GM12878 (cell line): Measurements from ENCODE around the gene CHST15. TPM values are rescaled to one million over a fixed set of nuclear protein-coding genes. Genes with fewer than 3 reads are reported as not detected.

Source experiments
- ATAC-seq: fragments of 200-7000 bp; cut with Tn5 transposase; 3 replicates; pipeline ENCODE4 v1.9.1; 2020; ENCODE audit warnings: mild to moderate bottlenecking, moderate library complexity
- BruUV-seq: library from RNA; stranded (reverse); fragments of 400-500 nt; replicated peaks from 2 replicates; lab custom pipeline; 2021; lab: Mats Ljungman, UMichigan
- CTCF ChIA-PET: fragments of 300-600 bp; sonication (Branson Sonifier 250); formaldehyde crosslinking; extraction: SDS; loops from one replicate; lab custom pipeline; 2021; ENCODE audit warnings: inconsistent platforms; lab: Yijun Ruan, JAX
- POLR2A ChIA-PET: fragments of 350-600 bp; formaldehyde crosslinking; extraction: SDS; loops from one replicate; lab custom pipeline; 2021; ENCODE audit warnings: inconsistent platforms; lab: Charles Lee
- RAD21 ChIA-PET: fragments of 300-600 bp; sonication (Branson Sonifier 250); formaldehyde crosslinking; loops from one replicate; lab custom pipeline; 2023; ENCODE audit warnings: antibody characterized with exemption; ENCODE audit not compliant: unreplicated experiment; lab: Charles Lee
- SMC1A ChIA-PET: fragments of 300-600 bp; sonication (Branson Sonifier 250); formaldehyde crosslinking; loops from one replicate; lab custom pipeline; 2023; ENCODE audit not compliant: unreplicated experiment, uncharacterized antibody; lab: Charles Lee
- DNase-seq: peaks from one replicate; pipeline ENCODE4 v3.0.0-alpha.2; 2011; ENCODE audit warnings: low read depth, low spot score
- FAIRE-seq: peaks from 3 replicates; lab custom pipeline; 2011; peaks lifted over from hg19 to GRCh38; lab: Jason Lieb, UNC
- H2AFZ ChIP-seq: 2 replicates; pipeline ENCODE4 v1.6.0; 2011; ENCODE audit warnings: low read depth, low read length, control low read depth; ENCODE audit not compliant: control insufficient read depth
- H3K27ac ChIP-seq: 2 replicates; pipeline ENCODE4 v1.5.1; 2011; ENCODE audit warnings: control low read depth; ENCODE audit not compliant: control insufficient read depth, insufficient read depth
- H3K27me3 ChIP-seq, 2 experiments: replicated peaks in 1 of 2; 2 replicates each; pipeline versions ENCODE4 v1.6.0 to v1.6.1; 2011; ENCODE audit warnings: low read length in 1 of 2; ENCODE audit not compliant: control insufficient read depth in 2 of 2, insufficient read depth in 2 of 2
- H3K36me3 ChIP-seq, 2 experiments: 2 replicates each; pipeline ENCODE4 v1.5.1; 2011; ENCODE audit warnings: low read length in 1 of 2; ENCODE audit not compliant: control insufficient read depth in 2 of 2, insufficient read depth in 2 of 2
- H3K4me1 ChIP-seq: 2 replicates; pipeline ENCODE4 v1.6.1; 2011; ENCODE audit warnings: mild to moderate bottlenecking, low read length, moderate library complexity, mixed read lengths; ENCODE audit not compliant: control insufficient read depth, insufficient read depth
- H3K4me2 ChIP-seq: 2 replicates; pipeline ENCODE4 v1.6.0; 2011; ENCODE audit warnings: control low read depth; ENCODE audit not compliant: control insufficient read depth, insufficient read depth
- H3K4me3 ChIP-seq: fragments of 200-600 bp; sonication (generic); 2 replicates; pipeline ENCODE4 v1.5.1; 2016
- H3K79me2 ChIP-seq: 2 replicates; pipeline ENCODE4 v1.6.0; 2011; ENCODE audit warnings: low read length; ENCODE audit not compliant: control insufficient read depth, insufficient read depth
- H3K9ac ChIP-seq: 2 replicates; pipeline ENCODE4 v1.8.0; 2011; ENCODE audit warnings: low read length, control low read depth, mixed read lengths; ENCODE audit not compliant: control insufficient read depth, insufficient read depth
- H3K9me3 ChIP-seq: replicated peaks from 3 replicates; pipeline ENCODE4 v1.5.1; 2011; ENCODE audit warnings: mild to moderate bottlenecking, low read length; ENCODE audit not compliant: control insufficient read depth, insufficient read depth
- H4K20me1 ChIP-seq: 2 replicates; pipeline ENCODE4 v1.6.0; 2011; ENCODE audit not compliant: control insufficient read depth, insufficient read depth
- ATF7 ChIP-seq: fragments of 450-650 bp; IDR thresholded peaks from 2 replicates; pipeline ENCODE4 v1.6.1; 2016; ENCODE audit warnings: low read depth, mild to moderate bottlenecking
- BHLHE40 ChIP-seq, 2 experiments: fragments of 450-650 bp in 1 of 2; IDR thresholded peaks; 2 replicates each; pipeline ENCODE4 v1.6.1; 2011 to 2017; ENCODE audit warnings: low read depth in 2 of 2, borderline replicate concordance in 1 of 2, improper control_type of control experiment in 1 of 2, low read length in 1 of 2, mild to moderate bottlenecking in 1 of 2
- CBX5 ChIP-seq: sonication (generic); IDR thresholded peaks from 2 replicates; pipeline ENCODE4 v1.6.1; 2016; ENCODE audit warnings: low read depth, moderate library complexity, mild to moderate bottlenecking, inconsistent platforms
- CREM ChIP-seq: IDR thresholded peaks from 2 replicates; pipeline ENCODE4 v1.6.1; 2014; ENCODE audit warnings: antibody characterized with exemption, low read depth
- EP300 ChIP-seq, 2 experiments: fragments of 150-350 bp in 1 of 2; IDR thresholded peaks; 2 replicates each; pipeline ENCODE4 v1.6.1; 2011 to 2012; ENCODE audit warnings: low read depth in 2 of 2, low read length in 2 of 2, borderline replicate concordance in 1 of 2, improper control_type of control experiment in 1 of 2, inconsistent platforms in 1 of 2; ENCODE audit not compliant: control insufficient read depth in 1 of 2
- FOS ChIP-seq: IDR thresholded peaks from 3 replicates; pipeline ENCODE4 v1.6.1; 2011; ENCODE audit warnings: borderline replicate concordance; ENCODE audit not compliant: insufficient read length; ENCODE audit errors: extremely low read depth
- GABPA ChIP-seq: IDR thresholded peaks from 2 replicates; pipeline ENCODE4 v1.6.1; 2014; ENCODE audit warnings: antibody characterized with exemption, low read depth, mild to moderate bottlenecking, inconsistent platforms
- GATAD2B ChIP-seq: fragments of 450-650 bp; conservative IDR thresholded peaks from 2 replicates; pipeline ENCODE4 v1.6.1; 2017; ENCODE audit warnings: low read depth, mild to moderate bottlenecking, moderate library complexity
- KAT2A ChIP-seq: conservative IDR thresholded peaks from 2 replicates; pipeline ENCODE4 v1.6.1; 2011; ENCODE audit warnings: low read depth, low read length; ENCODE audit not compliant: control insufficient read depth
- LARP7 ChIP-seq: fragments of 450-650 bp; IDR thresholded peaks from 2 replicates; pipeline ENCODE4 v1.6.1; 2017; ENCODE audit warnings: mild to moderate bottlenecking
- NR2C2 ChIP-seq: IDR thresholded peaks from 2 replicates; pipeline ENCODE4 v1.6.1; 2011; ENCODE audit warnings: borderline replicate concordance, low read depth; ENCODE audit not compliant: control insufficient read depth, insufficient read length
- PML ChIP-seq: IDR thresholded peaks from 2 replicates; pipeline ENCODE4 v1.6.1; 2012; ENCODE audit warnings: low read length, inconsistent platforms
- RB1 ChIP-seq: fragments of 450-650 bp; formaldehyde crosslinking; IDR thresholded peaks from 2 replicates; pipeline ENCODE4 v1.6.1; 2017; ENCODE audit warnings: mild to moderate bottlenecking, borderline replicate concordance
- SPI1 ChIP-seq: IDR thresholded peaks from 2 replicates; pipeline ENCODE4 v1.6.1; 2011; ENCODE audit warnings: low read depth, mild to moderate bottlenecking, low read length, moderate library complexity, borderline replicate concordance; ENCODE audit not compliant: insufficient read depth
- STAT3 ChIP-seq: IDR thresholded peaks from 2 replicates; pipeline ENCODE4 v1.6.1; 2011; ENCODE audit warnings: low read depth, low read length, improper control_type of control experiment
- WGBS: methylation state at CpG from one replicate; pipeline ENCODE4 v1.1.6; 2016; ENCODE audit warnings: low lambda C conversion rate; ENCODE audit not compliant: insufficient replicate concordance, insufficient coverage; ENCODE audit errors: missing lambda C conversion rate; 5-methylcytosine and 5-hydroxymethylcytosine counted together
- in situ Hi-C: fragments of 300-500 bp; cut with MboI; formaldehyde crosslinking; loops from 9 replicates; pipeline ENCODE4 v1.14.3; 2018; ENCODE audit warnings: mixed read lengths
- intact Hi-C: fragments of 100-400 bp; cut with micrococcal nuclease; formaldehyde crosslinking; loops from one replicate; pipeline ENCODE4 v1.14.2; 2022; ENCODE audit not compliant: unreplicated experiment
- polyA plus RNA-seq, 11 experiments: library from polyadenylated mRNA; depleted of rRNA in 4 of 11; unstranded in 6 of 11; stranded (reverse) in 5 of 11; fragments of >200 nt; fragmentation: Nextera tagmentation in 4 of 11; fragmentation: Illumina TruSeq in 1 of 11; extraction: Ambion mirVana in 4 of 11; extraction: Trizol in 1 of 11; gene quantifications; 1 replicate in 1 of 11; 2 replicates in 10 of 11; pipeline versions ENCODE4 v1.2.1 to v1.2.3, GENCODE V29; 2011 to 2016; ENCODE audit warnings: inconsistent platforms in 2 of 11, missing spikeins in 2 of 11, low read depth in 1 of 11
- total RNA-seq, 4 experiments: library from RNA; depleted of rRNA in 3 of 4; stranded (reverse); fragments of >200 nt in 3 of 4; fragmentation: Illumina TruSeq in 1 of 4; extraction: Trizol in 1 of 4; gene quantifications; 2 replicates each; pipeline versions ENCODE4 v1.2.1 to v1.2.3, GENCODE V29; 2013 to 2021
- TF ChIP-seq, protein P1 (sequence below): IDR thresholded peaks from 2 replicates; pipeline ENCODE4 v1.6.1; 2012; ENCODE audit warnings: low read depth, low read length, improper control_type of control experiment
- TF ChIP-seq, protein P2 (sequence below): IDR thresholded peaks from 2 replicates; pipeline ENCODE4 v1.6.1; 2012; ENCODE audit warnings: low read depth, low read length, improper control_type of control experiment
- TF ChIP-seq, protein P3 (sequence below): fragments of 450-650 bp; IDR thresholded peaks from 2 replicates; pipeline ENCODE4 v1.6.1; 2016; ENCODE audit warnings: mild to moderate bottlenecking

Gene CHST15
- total and polyA plus RNA-seq, 10 of the 15 experiments (the other 5 are each of a cell fraction or from before 2014, with no cell fraction given) = 0.02 to 0.53 (median 0.05) TPM; not detected in 1

DNA sequence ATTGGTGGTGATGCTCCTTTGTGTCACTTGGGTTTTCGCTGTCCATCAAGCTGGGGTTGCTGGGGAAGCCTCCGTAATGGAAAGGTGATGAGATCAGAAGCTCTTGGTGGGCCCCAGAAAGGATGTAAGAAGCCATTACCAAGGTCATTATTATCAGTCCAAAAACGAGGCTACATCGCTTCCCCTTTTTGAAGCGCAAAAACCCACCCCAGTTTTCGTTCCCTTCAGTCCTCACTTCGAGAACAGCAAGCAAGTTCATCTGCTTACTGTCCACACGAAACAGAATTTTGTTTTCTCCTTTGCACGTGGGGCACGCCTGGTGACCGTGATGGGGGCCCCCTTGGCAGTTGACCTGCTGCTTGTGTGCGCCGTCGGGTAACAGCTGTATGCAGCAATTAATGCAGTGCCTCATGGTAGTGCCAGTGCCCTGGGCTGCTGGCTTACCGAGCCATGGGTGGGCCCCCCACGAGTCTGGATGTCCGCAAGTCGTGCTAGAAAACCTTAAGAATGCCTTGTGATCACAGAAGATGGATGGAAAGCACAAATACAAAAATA is 47.5 kb downstream of the CHST15 start:
- intact Hi-C loops (no loop called here), in situ Hi-C loops (no loop called here)
- no peak overlapping the region for H3K27ac ChIP-seq
- no peak overlapping the region for H3K4me3 ChIP-seq
- FAIRE-seq (no peak), ATAC-seq (no peak), DNase-seq (no peak)
- peaks cover 19% of the 10 kb centered on the region for H3K4me1 ChIP-seq
- H3K27me3 ChIP-seq = no peaks in the 10 kb centered on the region; a peak in 1 of 4 replicates
- 46% methylated on average over 18 of the region's 18 CpGs for WGBS
- POLR2A ChIA-PET = no interaction called here
- SMC1A ChIA-PET = interaction anchor here (1.0 to 1.6 kb wide), 2 partner anchors 10 to 15 kb away, joined by 4 to 5 read pairs; no protein-coding TSS in a partner anchor
- no peaks in the 10 kb centered on the region; the same call in 2 of the 3 replicates for H3K9me3 ChIP-seq
- no peaks in the 10 kb centered on the region for H4K20me1 ChIP-seq
- H3K79me2 ChIP-seq = no peaks in the 10 kb centered on the region
- no peaks in the 10 kb centered on the region for H3K36me3 ChIP-seq
- no peak overlapping the region for H3K4me2 ChIP-seq
- H3K9ac ChIP-seq = no peak overlapping the region
- RAD21 ChIA-PET = no interaction called here
- BruUV-seq = no TSS peak
- CTCF ChIA-PET = interaction anchor here (0.8 kb wide), 1 partner anchor 14 kb away, joined by 3 read pairs; no protein-coding TSS in a partner anchor
- H2AFZ ChIP-seq = no peak overlapping the region
- TF ChIP-seq LARP7 (no peak), SPI1 (peak; percentile 83; the same call in 1 of the 2 replicates), FOS (no peak), RB1 (no peak), KAT2A (no peak), GABPA (no peak), NR2C2 (no peak), CBX5 (no peak), CREM (no peak), STAT3 (no peak), EP300 (IDR thresholded peaks at IDR 0.05; ENCODE audit: borderline replicate concordance in 1 of 2, control insufficient read depth in 1 of 2, low read depth in 2 of 2, low read length in 2 of 2) (no peak), GATAD2B (no peak), ATF7 (peak; percentile 10; the same call in 1 of the 2 replicates), BHLHE40 (IDR thresholded peaks at IDR 0.05; ENCODE audit: borderline replicate concordance in 1 of 2, low read depth in 2 of 2, low read length in 1 of 2) (peak; percentile 22 to 51; a peak in 2 of 4 replicates), PML (no peak)
- TF ChIP-seq, protein P1, sequence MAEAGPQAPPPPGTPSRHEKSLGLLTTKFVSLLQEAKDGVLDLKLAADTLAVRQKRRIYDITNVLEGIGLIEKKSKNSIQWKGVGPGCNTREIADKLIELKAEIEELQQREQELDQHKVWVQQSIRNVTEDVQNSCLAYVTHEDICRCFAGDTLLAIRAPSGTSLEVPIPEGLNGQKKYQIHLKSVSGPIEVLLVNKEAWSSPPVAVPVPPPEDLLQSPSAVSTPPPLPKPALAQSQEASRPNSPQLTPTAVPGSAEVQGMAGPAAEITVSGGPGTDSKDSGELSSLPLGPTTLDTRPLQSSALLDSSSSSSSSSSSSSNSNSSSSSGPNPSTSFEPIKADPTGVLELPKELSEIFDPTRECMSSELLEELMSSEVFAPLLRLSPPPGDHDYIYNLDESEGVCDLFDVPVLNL = no peak
- TF ChIP-seq, protein P2, sequence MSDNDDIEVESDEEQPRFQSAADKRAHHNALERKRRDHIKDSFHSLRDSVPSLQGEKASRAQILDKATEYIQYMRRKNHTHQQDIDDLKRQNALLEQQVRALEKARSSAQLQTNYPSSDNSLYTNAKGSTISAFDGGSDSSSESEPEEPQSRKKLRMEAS = no peak
- TF ChIP-seq, protein P3, sequence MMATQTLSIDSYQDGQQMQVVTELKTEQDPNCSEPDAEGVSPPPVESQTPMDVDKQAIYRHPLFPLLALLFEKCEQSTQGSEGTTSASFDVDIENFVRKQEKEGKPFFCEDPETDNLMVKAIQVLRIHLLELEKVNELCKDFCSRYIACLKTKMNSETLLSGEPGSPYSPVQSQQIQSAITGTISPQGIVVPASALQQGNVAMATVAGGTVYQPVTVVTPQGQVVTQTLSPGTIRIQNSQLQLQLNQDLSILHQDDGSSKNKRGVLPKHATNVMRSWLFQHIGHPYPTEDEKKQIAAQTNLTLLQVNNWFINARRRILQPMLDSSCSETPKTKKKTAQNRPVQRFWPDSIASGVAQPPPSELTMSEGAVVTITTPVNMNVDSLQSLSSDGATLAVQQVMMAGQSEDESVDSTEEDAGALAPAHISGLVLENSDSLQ = peak; percentile 85
